Endodermal cell (in vitro differentiated cells): ENCODE measurements around the gene CRTC3. TPM values are rescaled to one million over a fixed set of nuclear protein-coding genes. Genes with fewer than 3 reads are reported as not detected.
A peak's percentile ranks its signal among the peaks of the same experiment; 100 is the strongest.

Experiments used
- DNase-seq: peaks from one replicate; pipeline ENCODE4 v3.0.0-alpha.2; 2017
- H3K27ac ChIP-seq: 2 replicates; pipeline ENCODE4 v1.5.1; 2013; ENCODE audit warnings: mild to moderate bottlenecking, low read depth, low read length, moderate library complexity
- H3K27me3 ChIP-seq: 2 replicates; pipeline ENCODE4 v1.6.1; 2013; ENCODE audit warnings: mild to moderate bottlenecking, low read length, moderate library complexity; ENCODE audit not compliant: insufficient read depth, control insufficient read depth, poor library complexity, severe bottlenecking
- H3K36me3 ChIP-seq: 2 replicates; pipeline ENCODE4 v1.7.0; 2013; ENCODE audit warnings: mild to moderate bottlenecking, low read length, moderate library complexity; ENCODE audit not compliant: control insufficient read depth, insufficient read depth
- H3K4me1 ChIP-seq: one replicate; pipeline ENCODE4 v1.7.0; 2013; ENCODE audit warnings: low read length; ENCODE audit not compliant: control insufficient read depth, insufficient read depth
- H3K4me3 ChIP-seq: 2 replicates; pipeline ENCODE4 v1.5.1; 2013; ENCODE audit warnings: mild to moderate bottlenecking, low read length, moderate library complexity
- H3K9ac ChIP-seq: 2 replicates; pipeline ENCODE4 v1.6.1; 2013; ENCODE audit warnings: mild to moderate bottlenecking, low read length, moderate library complexity; ENCODE audit not compliant: poor library complexity, severe bottlenecking; ENCODE audit errors: extremely low read depth
- H3K9me3 ChIP-seq: 2 replicates; pipeline ENCODE4 v1.6.1; 2013; ENCODE audit warnings: mild to moderate bottlenecking, low read length, moderate library complexity; ENCODE audit not compliant: control insufficient read depth
- H3K27ac Mint-ChIP-seq: 2 replicates; pipeline ENCODE4 v1.8.0; 2020; ENCODE audit warnings: mixed read lengths
- H3K27me3 Mint-ChIP-seq: 2 replicates; pipeline ENCODE4 v1.8.0; 2021; ENCODE audit warnings: mild to moderate bottlenecking, mixed read lengths; ENCODE audit not compliant: insufficient read depth
- H3K36me3 Mint-ChIP-seq: 2 replicates; pipeline ENCODE4 v1.8.0; 2020; ENCODE audit warnings: low read depth, mixed read lengths
- H3K4me1 Mint-ChIP-seq: 2 replicates; pipeline ENCODE4 v1.8.0; 2020; ENCODE audit warnings: mixed read lengths
- H3K4me3 Mint-ChIP-seq: 2 replicates; pipeline ENCODE4 v1.8.0; 2020; ENCODE audit warnings: mild to moderate bottlenecking, moderate library complexity, mixed read lengths
- H3K9me3 Mint-ChIP-seq: 2 replicates; pipeline ENCODE4 v1.8.0; 2020; ENCODE audit warnings: mild to moderate bottlenecking, mixed read lengths
- CTCF ChIP-seq: fragments of 200-600 bp; sonication (generic); conservative IDR thresholded peaks from 2 replicates; pipeline ENCODE4 v1.5.0; 2021; ENCODE audit warnings: antibody characterized with exemption, mild to moderate bottlenecking
- WGBS, 2 experiments: methylation state at CpG; one replicate each; pipeline versions ENCODE4 v1.1.5 to v1.1.7; 2013; ENCODE audit warnings: missing lambda C conversion rate in 2 of 2, mixed read lengths in 1 of 2; ENCODE audit not compliant: insufficient coverage in 1 of 2, insufficient read length in 1 of 2; 5-methylcytosine and 5-hydroxymethylcytosine counted together
- total RNA-seq, 2 donors: library from RNA; stranded (reverse); fragmentation: NEBNext Ultra II Directional in 1 of 2; extraction: Animal tissue kit (Norgen Biotek cat#: 25700) in 1 of 2; gene quantifications; 2 replicates in 1 of 2; 3 replicates in 1 of 2; pipeline ENCODE4 v1.2.1, GENCODE V29; 2021

The CRTC3 gene
- total RNA-seq, 2 donors from 2014 or later, result 17.3 to 21.9 TPM

- peaks cover 31% of the 10 kb centered on the region for H3K36me3 Mint-ChIP-seq
- no peak overlapping the region for H3K27ac Mint-ChIP-seq
- no peaks in the 10 kb centered on the region for H3K27me3 Mint-ChIP-seq
- Histone ChIP-seq H3K36me3 (peaks cover 22% of the 10 kb centered on the region), H3K27me3 (no peaks in the 10 kb centered on the region), H3K27ac (no peak overlapping the region), H3K4me1 (peaks cover 5% of the 10 kb centered on the region), H3K9me3 (no peaks in the 10 kb centered on the region), H3K9ac (no peak overlapping the region), H3K4me3 (no peak overlapping the region)
- no peak overlapping the region for H3K4me3 Mint-ChIP-seq
- H3K4me1 Mint-ChIP-seq, result peaks cover 12% of the 10 kb centered on the region
- DNase-seq, result no peak
- 90 to 100% methylated on average over 2 to 8 of the region's 8 CpGs for WGBS, 2 experiments
- no peaks in the 10 kb centered on the region for H3K9me3 Mint-ChIP-seq
- TF ChIP-seq CTCF, result no peak
These were observed 111.1 kb downstream of the CRTC3 start for GRCh38 chr15:90640862-90641261.

- peaks cover 31% of the 10 kb centered on the region for H3K36me3 Mint-ChIP-seq
- WGBS, 2 experiments, result 94 to 97% methylated on average over 15 to 16 of the region's 16 CpGs
- H3K9ac ChIP-seq, result no peak overlapping the region
- H3K36me3 ChIP-seq, result peaks cover 22% of the 10 kb centered on the region
- H3K9me3 Mint-ChIP-seq, result no peaks in the 10 kb centered on the region
- DNase-seq, result no peak
- H3K4me1 ChIP-seq, result peaks cover 5% of the 10 kb centered on the region
- no peaks in the 10 kb centered on the region for H3K27me3 ChIP-seq
- no peaks in the 10 kb centered on the region for H3K27me3 Mint-ChIP-seq
- no peak overlapping the region for H3K27ac ChIP-seq
- TF ChIP-seq CTCF, result no peak
- no peaks in the 10 kb centered on the region for H3K9me3 ChIP-seq
- no peak overlapping the region for H3K27ac Mint-ChIP-seq
- peaks cover 12% of the 10 kb centered on the region for H3K4me1 Mint-ChIP-seq
- H3K4me3 Mint-ChIP-seq, result no peak overlapping the region
- H3K4me3 ChIP-seq, result no peak overlapping the region
These were observed 112.1 kb downstream of the CRTC3 start for GRCh38 chr15:90641581-90642463.

- peaks cover 5% of the 10 kb centered on the region for H3K4me1 ChIP-seq
- H3K9me3 Mint-ChIP-seq, result no peaks in the 10 kb centered on the region
- no peak overlapping the region for H3K9ac ChIP-seq
- no peaks in the 10 kb centered on the region for H3K9me3 ChIP-seq
- peaks cover 31% of the 10 kb centered on the region for H3K36me3 Mint-ChIP-seq
- peaks cover 9% of the 10 kb centered on the region for H3K4me1 Mint-ChIP-seq
- DNase-seq, result no peak
- peak; percentile 33 for TF ChIP-seq CTCF
- H3K27me3 Mint-ChIP-seq, result no peaks in the 10 kb centered on the region
- H3K27ac Mint-ChIP-seq, result no peak overlapping the region
- H3K27me3 ChIP-seq, result no peaks in the 10 kb centered on the region
- no peak overlapping the region for H3K4me3 ChIP-seq
- 96% methylated on average over 23 to 30 of the region's 30 CpGs for WGBS, 2 experiments
- H3K4me3 Mint-ChIP-seq, result no peak overlapping the region
- peaks cover 22% of the 10 kb centered on the region for H3K36me3 ChIP-seq
- no peak overlapping the region for H3K27ac ChIP-seq
These were observed 113.0 kb downstream of the CRTC3 start for GRCh38 chr15:90642464-90643300.
